CD4-positive, alpha-beta T cell treated with Interleukin-2 at 100 ng/mL for 4 hours (primary cell): ENCODE data around the gene HAUS3.
"Not testable (repeated sequence)": the region's sequence is repeated elsewhere in the genome, so short reads cannot be mapped to it uniquely, and the experiment has no call there.

Experiments used
- DNase-seq: peaks from one replicate; pipeline ENCODE4 v3.0.0-alpha.2; 2020; ENCODE audit warnings: low spot score

The HAUS3 gene

GRCh38 chr4:2275044-2275397 lies 33.1 kb upstream of the HAUS3 start:
- not testable (repeated sequence) for DNase-seq

GRCh38 chr4:2274320-2275043 lies 32.6 kb upstream of the HAUS3 start:
- DNase-seq = no peak

GRCh38 chr4:2273657-2274319 lies 31.9 kb upstream of the HAUS3 start:
- DNase-seq = no peak

DNA sequence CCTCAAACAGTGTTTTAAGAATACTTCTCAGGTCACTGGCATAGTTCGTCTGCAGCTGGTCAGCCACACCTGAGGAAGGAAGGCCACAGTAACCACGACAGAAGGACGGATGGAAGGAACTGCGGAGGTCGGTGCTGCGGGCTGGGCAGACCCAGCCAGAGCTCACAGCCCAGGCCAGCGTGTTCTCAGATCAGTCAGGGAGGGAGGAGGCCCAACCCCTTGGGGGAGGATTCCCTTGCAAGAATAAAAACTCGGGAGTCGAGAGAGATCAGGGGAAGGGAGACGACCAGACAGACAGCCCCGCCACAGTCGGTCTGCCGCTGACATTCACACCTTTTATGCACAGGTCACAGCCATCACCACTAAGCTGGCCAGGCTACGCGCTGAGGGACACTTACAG lies 31.3 kb upstream of the HAUS3 start:
- DNase-seq = no peak

- DNase-seq = no peak
Measured at GRCh38 chr4:2272828-2273120, 30.9 kb upstream of the HAUS3 start.

GRCh38 chr4:2272026-2272827 lies 30.3 kb upstream of the HAUS3 start:
- no peak for DNase-seq

- no peak for DNase-seq
Measured at GRCh38 chr4:2271279-2272025, 29.5 kb upstream of the HAUS3 start.

- DNase-seq = no peak
Measured at GRCh38 chr4:2270341-2271165, 28.6 kb upstream of the HAUS3 start.

DNA sequence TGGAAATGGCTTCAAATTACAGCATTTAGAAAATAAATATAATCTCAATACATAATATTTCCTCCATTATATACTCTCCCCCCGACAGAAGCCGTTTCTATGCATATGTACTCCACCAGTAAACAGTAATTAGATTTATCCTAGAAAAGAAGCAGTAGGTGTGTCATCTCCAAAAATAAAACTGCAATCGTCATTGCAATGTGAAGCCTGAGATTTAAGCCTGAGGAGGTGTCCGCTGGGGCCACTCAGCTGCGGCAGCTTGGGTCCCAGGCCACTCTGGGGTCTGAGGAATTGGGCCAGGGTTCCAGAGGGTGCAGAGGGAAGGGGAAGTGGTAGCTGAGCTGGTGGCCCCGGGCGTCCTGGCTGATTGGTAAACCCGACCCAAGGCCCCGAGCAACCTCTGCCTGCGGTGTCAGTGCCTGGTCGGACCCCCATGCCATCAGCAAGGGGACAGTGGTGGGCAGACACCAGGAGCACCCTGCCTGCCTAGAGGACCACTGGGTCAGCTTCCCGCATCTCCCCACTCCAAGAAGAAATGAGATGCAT lies 27.8 kb upstream of the HAUS3 start:
- no peak for DNase-seq

- no peak for DNase-seq
Measured at GRCh38 chr4:2269206-2269531, 27.2 kb upstream of the HAUS3 start.

DNA sequence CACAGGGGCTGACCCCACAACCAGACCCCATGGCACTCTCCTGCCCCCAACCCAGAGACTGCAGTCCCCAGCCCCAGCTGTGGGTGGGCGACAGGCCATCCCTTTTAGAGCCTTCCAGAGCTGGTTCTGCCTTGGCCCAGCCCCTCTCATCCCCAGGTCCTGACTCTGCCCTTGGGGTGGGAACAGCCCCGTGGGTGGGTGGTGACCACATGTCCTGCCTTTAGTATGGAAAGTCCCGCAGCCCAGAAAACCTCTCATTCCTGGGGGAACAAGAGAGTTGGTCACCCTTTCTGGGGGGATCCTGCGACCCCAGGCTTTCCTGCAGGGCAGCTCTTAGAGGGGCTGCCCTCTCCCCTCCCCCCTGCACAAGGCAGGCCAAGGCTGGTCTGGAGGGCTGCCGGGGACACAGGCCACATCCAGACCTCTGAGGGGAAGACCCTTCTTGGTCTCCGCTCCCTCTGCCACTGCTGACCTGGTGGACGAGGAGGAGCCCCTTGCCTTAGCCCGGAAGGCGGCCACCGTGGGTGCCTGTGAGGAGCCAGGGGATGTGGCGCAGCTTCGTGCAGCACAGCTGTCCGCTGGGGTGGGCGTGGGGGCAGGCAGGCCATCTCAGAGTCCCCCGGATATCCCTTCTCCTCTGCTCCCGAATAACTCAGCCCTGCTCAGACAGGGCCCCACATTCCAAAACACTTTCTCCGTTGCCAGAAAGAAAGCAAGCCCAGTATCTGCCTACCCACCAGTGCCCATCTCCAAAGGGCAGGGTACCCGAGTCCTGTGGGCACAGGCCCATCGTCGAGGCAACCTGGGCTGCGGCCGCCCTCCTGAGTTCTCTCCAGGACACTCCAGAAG lies 26.7 kb upstream of the HAUS3 start:
- no peak for DNase-seq

DNA sequence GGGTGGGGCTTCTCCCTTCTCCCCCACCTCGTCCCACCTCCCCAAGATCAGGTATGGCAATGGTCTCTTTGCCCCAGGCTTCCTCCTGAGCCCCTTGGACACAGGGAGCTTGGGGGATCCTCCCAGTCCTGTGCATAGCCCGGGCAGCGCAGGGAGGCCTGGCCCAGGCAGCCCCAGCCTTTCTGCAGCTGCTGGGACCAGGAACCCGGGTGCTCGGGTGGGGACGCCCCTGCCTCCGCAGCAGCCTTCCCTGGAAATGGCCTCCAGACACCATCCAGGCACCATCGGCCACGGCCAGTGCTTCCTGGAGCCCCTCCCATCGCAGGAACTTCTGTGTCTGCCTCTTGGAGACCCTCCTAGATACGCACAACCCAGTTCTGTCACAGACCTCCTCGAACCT lies 25.9 kb upstream of the HAUS3 start:
- no peak for DNase-seq

DNA sequence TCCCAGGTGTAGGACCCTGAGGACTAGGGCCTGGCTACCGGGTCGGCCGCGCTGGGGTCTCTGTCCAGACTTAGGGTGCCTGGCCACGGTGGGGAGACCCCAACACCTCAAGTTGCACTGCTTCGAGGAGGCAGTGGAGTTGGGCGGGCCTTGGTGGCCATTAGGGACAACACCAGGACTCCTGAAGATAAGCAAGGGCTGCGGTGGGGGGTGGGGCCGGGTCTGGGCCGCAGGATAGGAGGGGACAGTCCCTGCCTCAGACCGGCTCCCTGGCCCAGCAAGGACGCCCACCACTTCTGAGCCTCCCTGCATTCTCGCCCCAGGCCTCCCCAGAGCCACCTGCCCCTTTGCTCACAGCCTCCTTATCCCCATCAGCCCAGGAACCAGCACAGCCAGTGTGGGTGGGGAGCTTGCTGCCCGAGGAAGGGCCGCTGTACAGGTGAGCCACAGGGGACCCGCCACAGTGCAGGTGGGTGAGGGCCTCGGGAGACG lies 25.4 kb upstream of the HAUS3 start:
- DNase-seq = no peak

GRCh38 chr4:2266821-2267220 lies 24.9 kb upstream of the HAUS3 start:
- DNase-seq = no peak

- DNase-seq = no peak
Measured at GRCh38 chr4:2266181-2266580, 24.3 kb upstream of the HAUS3 start.

DNA sequence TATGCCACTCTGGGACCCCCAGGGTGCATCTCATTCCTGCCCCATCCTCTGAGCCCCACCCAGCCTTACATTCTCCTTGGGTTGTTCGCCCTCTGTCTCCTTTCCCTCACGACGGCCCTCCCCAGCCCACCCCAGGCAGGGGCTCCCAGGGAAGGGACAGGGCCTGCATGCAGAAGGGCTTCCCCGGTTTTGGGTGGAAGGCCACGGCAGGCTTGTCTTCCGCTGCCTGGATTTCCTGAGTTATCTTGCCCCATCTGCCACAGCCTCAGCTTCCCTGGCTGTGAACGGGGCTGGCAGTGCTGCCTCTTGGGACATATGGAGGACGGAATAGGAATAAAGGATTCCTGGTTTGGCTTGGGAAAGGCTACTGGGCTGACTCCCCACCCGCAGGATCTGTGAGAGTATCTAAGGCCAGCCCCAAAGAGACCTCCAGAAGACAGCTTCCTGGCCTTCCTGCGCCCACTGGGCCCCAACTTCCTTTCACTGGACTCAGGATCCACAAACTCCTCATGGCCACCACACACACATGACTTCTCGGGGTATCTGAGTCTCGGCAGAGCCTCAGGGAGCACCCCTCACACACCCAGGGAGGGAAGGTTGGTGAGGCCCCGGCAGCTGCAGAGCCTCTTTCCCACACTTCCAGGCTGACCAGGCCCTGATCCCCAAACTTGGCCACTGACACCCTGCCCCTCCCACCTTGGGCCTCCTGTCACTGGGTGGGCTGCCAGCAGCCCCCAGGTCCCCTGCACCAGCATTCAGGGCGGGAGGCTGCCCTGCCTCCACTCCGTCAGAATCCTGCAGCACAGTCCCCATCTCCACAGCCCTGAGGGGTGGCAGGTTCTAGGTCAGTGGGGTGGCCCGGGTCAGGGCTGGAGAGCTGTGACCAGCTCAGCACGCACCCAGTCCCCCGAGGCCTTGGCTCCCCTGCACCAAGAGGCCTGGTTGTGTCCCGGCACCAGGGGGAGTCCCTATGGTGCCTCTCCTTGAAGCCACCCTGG lies 23.5 kb upstream of the HAUS3 start:
- DNase-seq = no peak

DNA sequence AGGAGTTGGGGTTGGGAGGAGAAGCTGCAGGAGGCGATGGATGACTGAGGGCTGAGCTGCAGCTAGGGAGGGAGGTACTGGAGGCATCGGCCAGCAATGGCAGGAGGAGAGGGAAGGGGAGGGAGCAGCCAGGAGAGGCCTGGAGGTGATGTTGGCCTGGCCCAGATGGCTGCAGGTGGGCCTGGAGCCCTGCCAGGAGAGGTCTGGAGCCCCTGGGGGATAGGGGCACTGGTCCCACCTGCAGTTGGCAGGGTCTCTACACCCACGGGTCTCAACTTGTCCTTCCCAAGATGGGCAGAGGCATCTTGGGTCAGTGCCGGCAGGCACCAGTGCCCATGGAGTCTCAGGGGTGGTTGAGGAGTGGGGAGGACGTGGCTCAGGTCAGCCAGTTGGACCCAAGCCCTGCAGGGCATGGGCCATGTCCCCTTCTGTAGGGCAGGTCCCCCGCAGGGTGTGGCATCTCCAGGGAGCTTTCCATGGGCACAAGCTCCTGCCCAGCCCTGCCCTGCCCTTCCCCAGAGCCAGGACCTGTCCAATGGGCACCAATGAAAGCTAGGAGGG lies 22.6 kb upstream of the HAUS3 start:
- DNase-seq = no peak

GRCh38 chr4:2263926-2264321 lies 22.0 kb upstream of the HAUS3 start:
- DNase-seq = no peak

GRCh38 chr4:2262944-2263250 lies 21.0 kb upstream of the HAUS3 start:
- DNase-seq = no peak
